WERI-Rb-1 (cell line): ENCODE data around the gene CACNA2D2.

ENCODE experiments used
- DNase-seq: peaks from one replicate; pipeline ENCODE4 v3.0.0-alpha.2; 2020
- H3K27ac ChIP-seq: fragments of 250-450 bp; sonication (Bioruptor Pico); 2 replicates; pipeline ENCODE4 v1.5.1; 2020; ENCODE audit warnings: mild to moderate bottlenecking, moderate library complexity
- H3K27me3 ChIP-seq: fragments of 250-450 bp; sonication (Bioruptor Pico); 2 replicates; pipeline ENCODE4 v1.5.1; 2021; ENCODE audit warnings: mild to moderate bottlenecking, low read depth, moderate library complexity; ENCODE audit not compliant: insufficient read depth, severe bottlenecking
- H3K36me3 ChIP-seq: fragments of 250-450 bp; sonication (Bioruptor Pico); 2 replicates; pipeline ENCODE4 v1.5.1; 2020; ENCODE audit warnings: mild to moderate bottlenecking, moderate library complexity
- H3K4me3 ChIP-seq: 2 replicates; pipeline ENCODE4 v1.5.1; 2011; ENCODE audit warnings: low read depth, mild to moderate bottlenecking, control low read depth, low read length
- H3K9me3 ChIP-seq: fragments of 250-450 bp; sonication (Bioruptor Pico); 2 replicates; pipeline ENCODE4 v1.5.1; 2021; ENCODE audit warnings: mild to moderate bottlenecking, moderate library complexity; ENCODE audit not compliant: severe bottlenecking
- TF ChIP-seq, protein P1 (sequence below): IDR thresholded peaks from 2 replicates; pipeline ENCODE4 v1.5.1; 2011; ENCODE audit warnings: low read depth, mild to moderate bottlenecking, control low read depth, inconsistent platforms, low read length

CACNA2D2 gene

DNA sequence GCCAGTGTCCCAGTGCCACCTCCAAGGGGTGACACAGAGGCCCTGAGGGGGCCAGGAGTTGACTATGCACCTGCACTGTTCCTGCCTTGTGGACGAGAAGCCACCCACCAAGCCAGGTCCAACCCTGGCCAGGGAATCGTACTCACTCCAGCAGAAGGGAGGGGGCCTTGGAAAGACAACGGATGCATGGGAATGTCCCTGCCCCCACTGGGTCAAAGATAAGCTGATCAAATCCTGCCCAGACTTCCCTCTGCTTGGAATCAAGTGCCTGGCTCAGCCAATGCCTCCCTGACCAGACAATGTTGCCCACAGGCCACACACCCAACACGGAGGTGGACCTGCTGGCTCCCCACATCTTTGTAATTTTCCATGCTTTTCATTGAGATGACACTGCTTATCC is 23.9 kb downstream of the CACNA2D2 start:
- DNase-seq = peak; percentile 50
- no peaks in the 10 kb centered on the region for H3K9me3 ChIP-seq
- H3K27ac ChIP-seq = no peak overlapping the region
- TF ChIP-seq, protein P1, sequence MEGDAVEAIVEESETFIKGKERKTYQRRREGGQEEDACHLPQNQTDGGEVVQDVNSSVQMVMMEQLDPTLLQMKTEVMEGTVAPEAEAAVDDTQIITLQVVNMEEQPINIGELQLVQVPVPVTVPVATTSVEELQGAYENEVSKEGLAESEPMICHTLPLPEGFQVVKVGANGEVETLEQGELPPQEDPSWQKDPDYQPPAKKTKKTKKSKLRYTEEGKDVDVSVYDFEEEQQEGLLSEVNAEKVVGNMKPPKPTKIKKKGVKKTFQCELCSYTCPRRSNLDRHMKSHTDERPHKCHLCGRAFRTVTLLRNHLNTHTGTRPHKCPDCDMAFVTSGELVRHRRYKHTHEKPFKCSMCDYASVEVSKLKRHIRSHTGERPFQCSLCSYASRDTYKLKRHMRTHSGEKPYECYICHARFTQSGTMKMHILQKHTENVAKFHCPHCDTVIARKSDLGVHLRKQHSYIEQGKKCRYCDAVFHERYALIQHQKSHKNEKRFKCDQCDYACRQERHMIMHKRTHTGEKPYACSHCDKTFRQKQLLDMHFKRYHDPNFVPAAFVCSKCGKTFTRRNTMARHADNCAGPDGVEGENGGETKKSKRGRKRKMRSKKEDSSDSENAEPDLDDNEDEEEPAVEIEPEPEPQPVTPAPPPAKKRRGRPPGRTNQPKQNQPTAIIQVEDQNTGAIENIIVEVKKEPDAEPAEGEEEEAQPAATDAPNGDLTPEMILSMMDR = no peak
- H3K4me3 ChIP-seq = no peak overlapping the region
- no peaks in the 10 kb centered on the region; the same call in 1 of the 2 replicates for H3K36me3 ChIP-seq
- H3K27me3 ChIP-seq = no peaks in the 10 kb centered on the region

DNA sequence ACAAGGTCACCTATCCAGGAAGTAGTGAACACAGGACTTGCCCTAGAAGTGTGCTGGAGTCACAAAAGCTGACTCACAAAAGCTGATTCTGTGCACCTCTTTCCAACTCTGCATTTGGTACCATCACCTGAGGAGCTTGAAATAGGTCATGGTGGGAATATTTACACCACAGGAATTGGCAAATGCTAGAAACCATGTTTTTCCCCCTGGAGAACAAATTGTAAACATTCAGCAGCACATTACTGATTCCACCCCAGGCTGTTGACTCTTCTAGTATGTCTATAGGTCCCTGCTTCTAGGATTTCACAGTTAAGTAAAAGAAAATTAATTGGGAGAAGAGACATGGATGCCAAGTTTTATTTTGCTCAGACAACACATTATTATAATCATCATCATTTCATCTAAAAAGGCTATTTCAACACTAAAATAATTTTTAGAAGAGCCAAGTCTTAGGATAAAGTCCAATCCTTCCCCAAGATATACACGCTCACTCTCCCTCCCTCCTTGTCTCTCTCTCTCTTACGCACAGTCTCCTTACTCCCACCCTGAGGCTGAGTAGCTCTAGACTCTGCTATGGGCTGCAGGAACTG is 24.7 kb downstream of the CACNA2D2 start:
- Histone ChIP-seq H3K27me3 (no peaks in the 10 kb centered on the region), H3K27ac (no peak overlapping the region)
- TF ChIP-seq, protein P1 = no peak

DNA sequence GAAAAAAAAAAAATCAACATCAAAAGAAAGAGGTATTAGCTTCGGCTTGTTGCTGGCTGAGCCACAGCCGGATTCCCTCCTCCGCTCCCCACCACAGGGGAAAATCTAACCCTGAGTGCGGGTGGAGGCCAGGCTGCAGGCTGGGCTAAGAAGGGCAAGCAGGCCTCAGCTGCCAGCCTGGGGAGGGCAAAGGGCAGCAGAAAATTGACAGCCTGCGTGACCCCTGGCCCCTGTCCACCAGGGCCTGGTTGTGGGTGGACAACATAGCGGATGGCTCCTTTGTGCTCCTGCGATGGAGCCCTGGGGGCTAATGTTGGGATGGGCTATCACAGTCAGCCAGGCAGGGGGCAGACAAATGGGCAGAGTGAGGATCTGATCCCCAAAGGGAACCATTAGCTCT is 25.4 kb downstream of the CACNA2D2 start:
- H3K36me3 ChIP-seq = no peaks in the 10 kb centered on the region; the same call in 1 of the 2 replicates
- H3K27ac ChIP-seq = no peak overlapping the region
- H3K9me3 ChIP-seq = no peaks in the 10 kb centered on the region
- H3K27me3 ChIP-seq = no peaks in the 10 kb centered on the region
- TF ChIP-seq, protein P1 = no peak
- no peak overlapping the region for H3K4me3 ChIP-seq
- no peak for DNase-seq

More for the DNA sequence above, 24.7 kb downstream of the CACNA2D2 start:
- Histone ChIP-seq H3K4me3 (no peak overlapping the region), H3K36me3 (no peaks in the 10 kb centered on the region; the same call in 1 of the 2 replicates), H3K9me3 (no peaks in the 10 kb centered on the region)
- DNase-seq = no peak

DNA sequence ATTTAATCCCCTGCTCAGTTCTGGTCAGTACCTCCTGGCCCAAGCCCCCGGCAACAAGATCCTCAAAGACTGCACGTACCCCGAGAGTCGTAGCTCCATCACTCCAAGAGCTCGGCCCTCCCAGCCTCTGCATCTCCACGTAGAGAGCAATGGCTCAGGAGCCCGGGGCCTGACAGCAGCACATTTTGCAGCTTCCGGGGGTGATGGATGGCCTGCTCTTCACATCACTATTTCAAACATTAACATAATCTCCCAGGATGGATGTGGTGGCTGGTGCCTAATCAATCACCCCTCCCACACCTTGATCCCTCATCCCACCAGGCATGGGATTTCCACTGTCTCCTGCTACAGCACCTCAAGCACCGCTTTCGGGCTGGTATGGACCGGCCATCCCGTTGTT is 28.1 kb downstream of the CACNA2D2 start:
- H3K36me3 ChIP-seq = no peaks in the 10 kb centered on the region; the same call in 1 of the 2 replicates
- H3K27ac ChIP-seq = no peak overlapping the region
- no peaks in the 10 kb centered on the region for H3K27me3 ChIP-seq
- no peak for DNase-seq
- no peaks in the 10 kb centered on the region for H3K9me3 ChIP-seq
- H3K4me3 ChIP-seq = no peak overlapping the region
- TF ChIP-seq, protein P1 = no peak

DNA sequence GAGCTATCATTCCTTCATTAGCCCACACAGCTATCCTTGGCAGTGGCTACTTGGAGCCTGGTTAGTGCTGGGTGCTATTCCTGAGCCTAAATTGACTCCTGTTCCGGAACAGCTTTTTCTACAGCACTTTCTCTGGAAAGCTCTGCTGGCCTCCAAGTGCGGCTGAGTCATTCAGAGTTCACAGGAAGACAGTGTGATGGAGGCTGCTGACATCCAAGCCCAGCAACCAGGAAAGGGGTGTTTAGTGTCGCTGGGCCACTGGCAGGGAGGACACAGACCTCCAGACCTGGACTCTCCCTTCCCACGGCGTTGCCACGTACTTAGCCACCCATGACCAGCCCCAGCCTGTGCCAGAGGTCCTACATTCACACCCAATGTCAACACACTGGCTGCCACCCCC is 28.7 kb downstream of the CACNA2D2 start:
- no peak overlapping the region for H3K27ac ChIP-seq
- H3K9me3 ChIP-seq = no peaks in the 10 kb centered on the region
- no peak for DNase-seq
- H3K36me3 ChIP-seq = no peaks in the 10 kb centered on the region; the same call in 1 of the 2 replicates
- H3K4me3 ChIP-seq = no peak overlapping the region
- TF ChIP-seq, protein P1 = no peak
- H3K27me3 ChIP-seq = no peaks in the 10 kb centered on the region

DNA sequence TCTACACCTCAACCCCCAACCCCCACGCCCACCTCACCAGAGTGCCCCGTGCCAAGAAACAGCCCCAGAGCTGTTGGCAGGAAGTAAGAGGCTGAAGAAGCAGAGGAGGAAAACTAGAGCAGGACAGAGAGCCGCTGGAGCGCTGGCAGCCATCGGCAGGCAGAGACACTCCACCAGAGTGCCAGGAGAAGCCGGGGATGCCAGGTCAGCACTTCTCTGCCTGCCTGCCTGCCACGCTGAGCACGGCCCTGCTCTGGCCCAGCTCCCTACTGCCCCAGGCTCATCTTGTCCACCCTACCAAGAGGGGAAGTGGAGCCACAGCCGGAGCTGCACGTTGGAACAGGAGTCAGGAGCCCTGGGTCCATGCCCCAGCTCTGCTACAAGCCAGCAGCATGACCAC is 29.7 kb downstream of the CACNA2D2 start:
- Histone ChIP-seq H3K4me3 (no peak overlapping the region), H3K36me3 (no peaks in the 10 kb centered on the region; the same call in 1 of the 2 replicates), H3K27ac (no peak overlapping the region), H3K9me3 (no peaks in the 10 kb centered on the region), H3K27me3 (no peaks in the 10 kb centered on the region)
- TF ChIP-seq, protein P1 = no peak
- no peak for DNase-seq
